Loucy (cell line): Measurements from ENCODE around the gene ZNF354C.

Experiments
- H2AFZ ChIP-seq: fragments of 200-600 bp; sonication (generic); 2 replicates; pipeline ENCODE4 v1.6.0; 2016; ENCODE audit warnings: antibody characterized with exemption, mild to moderate bottlenecking, low read length, moderate library complexity
- H3F3A ChIP-seq: fragments of 200-600 bp; 2 replicates; pipeline ENCODE4 v1.6.0; 2016; ENCODE audit warnings: antibody characterized with exemption, low read depth, mild to moderate bottlenecking
- H3K27me3 ChIP-seq: fragments of 200-600 bp; sonication (generic); 2 replicates; pipeline ENCODE4 v1.6.1; 2014; ENCODE audit warnings: low read length, mild to moderate bottlenecking; ENCODE audit not compliant: insufficient read depth, poor library complexity, severe bottlenecking
- H3K36me3 ChIP-seq: fragments of 200-600 bp; sonication (generic); 2 replicates; pipeline ENCODE4 v1.6.1; 2016; ENCODE audit warnings: low read length; ENCODE audit not compliant: insufficient read depth
- H3K4me1 ChIP-seq: fragments of 200-600 bp; sonication (generic); 2 replicates; pipeline ENCODE4 v1.5.1; 2014; ENCODE audit warnings: low read length, mild to moderate bottlenecking; ENCODE audit not compliant: insufficient read depth, poor library complexity, severe bottlenecking
- H3K4me2 ChIP-seq: fragments of 200-600 bp; sonication (generic); 2 replicates; pipeline ENCODE4 v1.6.0; 2014; ENCODE audit warnings: antibody characterized with exemption, low read length, low read depth, mild to moderate bottlenecking; ENCODE audit not compliant: poor library complexity, severe bottlenecking
- H3K4me3 ChIP-seq: fragments of 200-600 bp; sonication (generic); 2 replicates; pipeline ENCODE4 v1.5.1; 2014; ENCODE audit warnings: low read length, mild to moderate bottlenecking, mixed read lengths; ENCODE audit not compliant: poor library complexity, severe bottlenecking
- H3K79me2 ChIP-seq: fragments of 200-600 bp; sonication (generic); 2 replicates; pipeline ENCODE4 v1.6.1; 2014; ENCODE audit warnings: low read length; ENCODE audit not compliant: insufficient read depth
- H3K9ac ChIP-seq: fragments of 200-600 bp; sonication (generic); 2 replicates; pipeline ENCODE4 v1.6.0; 2014; ENCODE audit warnings: mild to moderate bottlenecking, low read depth, low read length, moderate library complexity; ENCODE audit not compliant: poor library complexity, severe bottlenecking
- H3K9me2 ChIP-seq: fragments of 200-600 bp; sonication (generic); replicated peaks from 2 replicates; pipeline ENCODE4 v1.6.1; 2016; ENCODE audit warnings: low read depth, low read length, mixed read lengths
- H3K9me3 ChIP-seq: fragments of 200-600 bp; sonication (generic); 2 replicates; pipeline ENCODE4 v1.6.1; 2014; ENCODE audit warnings: mild to moderate bottlenecking, antibody characterized with exemption, low read length, low read depth; ENCODE audit not compliant: insufficient read depth
- H4K20me1 ChIP-seq: fragments of 200-600 bp; sonication (generic); 2 replicates; pipeline ENCODE4 v1.6.0; 2014; ENCODE audit warnings: antibody characterized with exemption, low read length, mild to moderate bottlenecking; ENCODE audit not compliant: insufficient read depth, poor library complexity, severe bottlenecking
- EZH2phosphoT487 ChIP-seq: fragments of 200-600 bp; IDR thresholded peaks from 2 replicates; pipeline ENCODE4 v1.6.1; 2018; ENCODE audit warnings: antibody characterized with exemption, mild to moderate bottlenecking, moderate library complexity, borderline replicate concordance
- TF ChIP-seq, protein P1 (sequence below): fragments of 200-600 bp; sonication (generic); conservative IDR thresholded peaks from 2 replicates; pipeline ENCODE4 v1.5.1; 2014; ENCODE audit warnings: mild to moderate bottlenecking, antibody characterized with exemption, low read length

Gene ZNF354C

DNA sequence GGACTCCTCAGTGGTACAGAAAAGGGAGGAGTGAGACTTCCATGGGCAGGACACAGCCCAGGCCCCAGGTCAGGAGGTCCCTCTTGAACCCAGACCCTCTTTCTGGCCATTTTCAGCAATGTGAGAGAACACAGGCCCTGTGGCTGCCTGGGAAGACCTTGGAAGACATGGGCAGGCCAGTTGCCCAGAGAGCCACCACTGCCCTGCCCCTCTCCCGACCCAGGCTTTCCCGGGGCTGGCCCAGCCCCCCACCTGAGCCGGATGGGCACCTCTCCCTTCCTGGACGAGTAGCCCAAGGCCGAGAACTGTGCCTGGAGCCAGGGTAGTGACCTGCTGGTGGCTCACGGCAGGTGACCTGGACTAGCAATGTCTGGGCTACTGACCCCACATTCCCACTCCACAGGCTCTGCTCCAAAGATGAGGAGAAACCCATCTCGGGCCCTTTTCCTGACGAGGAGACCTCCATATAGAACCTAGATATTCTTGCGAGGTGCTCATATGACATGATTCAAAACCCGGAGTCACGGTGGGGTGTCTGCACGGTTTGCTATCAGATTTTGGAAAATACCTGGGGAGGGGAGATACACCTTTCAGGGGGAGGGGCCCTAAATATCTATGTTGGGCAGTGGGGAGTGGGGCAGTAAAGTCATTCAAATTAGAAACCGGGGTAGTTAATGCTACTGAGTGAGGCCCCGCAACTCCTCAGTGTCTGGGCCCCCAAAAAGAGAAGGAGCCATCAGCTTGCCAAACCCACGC is 59.4 kb downstream of the ZNF354C start:
- Histone ChIP-seq H3K9me2 (no peaks in the 10 kb centered on the region), H3K9me3 (no peaks in the 10 kb centered on the region), H3K9ac (no peak overlapping the region), H3K4me3 (no peak overlapping the region), H3K4me1 (no peaks in the 10 kb centered on the region), H3K27me3 (no peaks in the 10 kb centered on the region), H3K79me2 (no peaks in the 10 kb centered on the region), H4K20me1 (no peaks in the 10 kb centered on the region), H2AFZ (no peak overlapping the region), H3K36me3 (no peaks in the 10 kb centered on the region), H3K4me2 (no peak overlapping the region), H3F3A (no peaks in the 10 kb centered on the region)
- TF ChIP-seq EZH2phosphoT487, result no peak
- TF ChIP-seq, protein P1, sequence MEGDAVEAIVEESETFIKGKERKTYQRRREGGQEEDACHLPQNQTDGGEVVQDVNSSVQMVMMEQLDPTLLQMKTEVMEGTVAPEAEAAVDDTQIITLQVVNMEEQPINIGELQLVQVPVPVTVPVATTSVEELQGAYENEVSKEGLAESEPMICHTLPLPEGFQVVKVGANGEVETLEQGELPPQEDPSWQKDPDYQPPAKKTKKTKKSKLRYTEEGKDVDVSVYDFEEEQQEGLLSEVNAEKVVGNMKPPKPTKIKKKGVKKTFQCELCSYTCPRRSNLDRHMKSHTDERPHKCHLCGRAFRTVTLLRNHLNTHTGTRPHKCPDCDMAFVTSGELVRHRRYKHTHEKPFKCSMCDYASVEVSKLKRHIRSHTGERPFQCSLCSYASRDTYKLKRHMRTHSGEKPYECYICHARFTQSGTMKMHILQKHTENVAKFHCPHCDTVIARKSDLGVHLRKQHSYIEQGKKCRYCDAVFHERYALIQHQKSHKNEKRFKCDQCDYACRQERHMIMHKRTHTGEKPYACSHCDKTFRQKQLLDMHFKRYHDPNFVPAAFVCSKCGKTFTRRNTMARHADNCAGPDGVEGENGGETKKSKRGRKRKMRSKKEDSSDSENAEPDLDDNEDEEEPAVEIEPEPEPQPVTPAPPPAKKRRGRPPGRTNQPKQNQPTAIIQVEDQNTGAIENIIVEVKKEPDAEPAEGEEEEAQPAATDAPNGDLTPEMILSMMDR, result no peak

DNA sequence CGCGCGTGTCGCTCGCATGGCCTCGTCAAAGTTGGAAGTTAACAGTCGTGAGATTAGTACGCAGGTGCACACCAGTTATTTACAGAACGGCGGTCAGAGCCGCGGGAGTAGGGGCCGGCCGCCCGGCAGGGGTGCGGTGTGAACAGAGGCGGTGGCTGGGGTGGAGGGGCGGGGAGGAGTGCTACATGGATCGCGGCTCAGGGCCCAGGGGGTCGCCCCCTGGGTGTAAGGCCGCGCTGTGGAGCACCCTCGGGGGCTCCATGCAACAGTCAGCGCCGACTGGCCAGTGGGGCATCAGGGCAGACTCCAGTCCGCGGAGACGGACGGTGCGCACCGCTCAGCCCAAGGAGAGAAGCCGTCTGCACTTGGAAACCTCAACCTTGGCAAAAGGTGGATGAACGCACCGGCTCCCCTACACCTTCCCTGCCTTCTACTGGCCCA is 60.3 kb downstream of the ZNF354C start:
- no peaks in the 10 kb centered on the region for H3K9me3 ChIP-seq
- H3K4me2 ChIP-seq, result no peak overlapping the region
- no peaks in the 10 kb centered on the region for H3F3A ChIP-seq
- no peaks in the 10 kb centered on the region for H4K20me1 ChIP-seq
- H3K36me3 ChIP-seq, result no peaks in the 10 kb centered on the region
- no peaks in the 10 kb centered on the region for H3K27me3 ChIP-seq
- TF ChIP-seq EZH2phosphoT487, result no peak
- TF ChIP-seq, protein P1, result no peak
- H3K9me2 ChIP-seq, result no peaks in the 10 kb centered on the region
- no peak overlapping the region for H2AFZ ChIP-seq
- no peaks in the 10 kb centered on the region for H3K4me1 ChIP-seq
- no peak overlapping the region for H3K9ac ChIP-seq
- no peak overlapping the region for H3K4me3 ChIP-seq
- H3K79me2 ChIP-seq, result no peaks in the 10 kb centered on the region

DNA sequence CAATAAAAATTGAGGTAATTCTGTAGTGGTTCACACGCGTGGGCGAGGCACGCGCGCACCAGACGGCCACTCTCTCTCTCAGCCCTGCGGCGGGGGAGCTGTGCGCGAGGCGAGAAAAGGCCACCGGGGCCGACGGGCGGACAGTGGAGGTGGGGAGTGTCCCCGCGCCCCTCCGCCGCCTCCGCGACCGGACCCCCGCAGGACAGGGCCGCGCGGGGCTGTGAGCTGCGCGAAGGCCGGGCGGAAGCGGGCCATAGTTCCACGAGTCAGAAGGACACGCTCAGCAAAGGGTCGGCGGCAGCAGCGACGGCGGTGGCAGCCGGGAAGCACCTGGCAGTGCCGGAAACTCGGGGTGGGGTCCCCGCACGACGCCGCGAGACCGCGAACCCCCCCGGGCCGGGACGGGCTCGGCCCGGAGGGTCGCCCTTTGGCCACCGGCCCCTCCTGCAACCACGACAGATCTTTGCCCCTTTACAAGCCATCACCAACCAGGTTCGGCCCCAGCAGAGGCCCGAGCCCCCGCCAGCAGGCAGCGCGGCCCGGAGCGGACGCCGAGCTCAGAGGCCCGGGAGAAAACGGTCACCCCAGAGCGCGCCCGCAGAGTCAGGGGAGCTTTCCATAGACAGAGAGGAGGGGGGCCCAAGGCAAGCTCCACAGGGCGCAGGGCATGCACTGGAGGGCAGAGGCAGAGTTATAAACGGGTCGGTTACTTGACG is 60.9 kb downstream of the ZNF354C start:
- Histone ChIP-seq H3K27me3 (no peaks in the 10 kb centered on the region), H3K9me2 (no peaks in the 10 kb centered on the region), H3K36me3 (no peaks in the 10 kb centered on the region), H3K79me2 (no peaks in the 10 kb centered on the region), H3K4me1 (no peaks in the 10 kb centered on the region), H4K20me1 (no peaks in the 10 kb centered on the region), H3K4me2 (no peak overlapping the region), H3K4me3 (no peak overlapping the region), H3K9ac (no peak overlapping the region), H3F3A (no peaks in the 10 kb centered on the region), H2AFZ (no peak overlapping the region), H3K9me3 (no peaks in the 10 kb centered on the region)
- TF ChIP-seq EZH2phosphoT487, result no peak
- TF ChIP-seq, protein P1, result no peak
